PC-9 (cell line): Measurements from ENCODE around the gene CDKN1C. TPM values are rescaled to one million over a fixed set of nuclear protein-coding genes. Genes with fewer than 3 reads are reported as not detected.

Experiments used
- BruUV-seq: library from RNA; stranded (reverse); fragments of 400-500 nt; replicated peaks from 2 replicates; lab custom pipeline; 2021; lab: Mats Ljungman, UMichigan
- CTCF ChIA-PET: fragments of 300-600 bp; sonication (Branson Sonifier 250); formaldehyde crosslinking; loops from one replicate; lab custom pipeline; 2022; ENCODE audit warnings: antibody characterized with exemption; lab: Charles Lee
- POLR2A ChIA-PET: fragments of 300-600 bp; sonication (Branson Sonifier 250); formaldehyde crosslinking; loops from one replicate; lab custom pipeline; 2022; ENCODE audit warnings: antibody characterized with exemption; ENCODE audit not compliant: unreplicated experiment; lab: Charles Lee
- DNase-seq, 2 experiments: peaks; one replicate each; pipeline versions ENCODE4 v3.0.0 to v3.0.0-alpha.2; 2015 to 2022; ENCODE audit warnings: mixed read lengths in 1 of 2
- H2AFZ ChIP-seq: fragments of 200-600 bp; sonication (generic); 2 replicates; pipeline ENCODE4 v1.8.1; 2017; ENCODE audit warnings: antibody characterized with exemption
- H3F3A ChIP-seq: fragments of 200-600 bp; sonication (generic); 2 replicates; pipeline ENCODE4 v1.8.1; 2017; ENCODE audit warnings: antibody characterized with exemption, mild to moderate bottlenecking, low read depth; ENCODE audit not compliant: insufficient read depth
- H3K27ac ChIP-seq: fragments of 200-600 bp; sonication (generic); 2 replicates; pipeline ENCODE4 v1.6.1; 2016; ENCODE audit warnings: mixed run types
- H3K27me3 ChIP-seq: fragments of 200-600 bp; sonication (generic); 2 replicates; pipeline ENCODE4 v1.6.1; 2016; ENCODE audit warnings: low read depth, mixed run types; ENCODE audit not compliant: insufficient read depth
- H3K36me3 ChIP-seq: fragments of 200-600 bp; sonication (generic); 2 replicates; pipeline ENCODE4 v1.6.1; 2016; ENCODE audit warnings: low read depth, mixed run types
- H3K4me1 ChIP-seq: fragments of 200-600 bp; sonication (generic); replicated peaks from 2 replicates; pipeline ENCODE4 v1.6.1; 2016; ENCODE audit warnings: mixed run types; ENCODE audit not compliant: insufficient read depth
- H3K4me2 ChIP-seq: fragments of 200-600 bp; sonication (generic); 2 replicates; pipeline ENCODE4 v1.6.1; 2017; ENCODE audit warnings: mixed run types
- H3K4me3 ChIP-seq: fragments of 200-600 bp; sonication (generic); 2 replicates; pipeline ENCODE4 v1.6.1; 2016; ENCODE audit warnings: mixed run types
- H3K79me2 ChIP-seq: fragments of 200-600 bp; sonication (generic); 2 replicates; pipeline ENCODE4 v1.6.1; 2017; ENCODE audit warnings: low read depth, mixed run types
- H3K9me2 ChIP-seq: fragments of 200-600 bp; sonication (generic); 2 replicates; pipeline ENCODE4 v1.8.1; 2017; ENCODE audit warnings: mild to moderate bottlenecking; ENCODE audit not compliant: insufficient read depth
- H3K9me3 ChIP-seq: fragments of 200-600 bp; sonication (generic); 2 replicates; pipeline ENCODE4 v1.8.1; 2016; ENCODE audit warnings: low read depth; ENCODE audit not compliant: insufficient read depth
- H4K20me1 ChIP-seq: fragments of 200-600 bp; sonication (generic); 2 replicates; pipeline ENCODE4 v1.8.1; 2017; ENCODE audit not compliant: insufficient read depth
- CTCF ChIP-seq: fragments of 200-600 bp; sonication (generic); conservative IDR thresholded peaks from 2 replicates; pipeline ENCODE4 v1.6.1; 2017; ENCODE audit warnings: mixed run types, antibody characterized with exemption, mild to moderate bottlenecking, moderate library complexity
- EZH2 ChIP-seq: fragments of 200-600 bp; sonication (generic); IDR thresholded peaks from 2 replicates; pipeline ENCODE4 v1.8.0; 2017; ENCODE audit warnings: antibody characterized with exemption, low read depth
- intact Hi-C: fragments of 100-400 bp; cut with micrococcal nuclease; formaldehyde crosslinking; loops from one replicate; pipeline ENCODE4 v1.10.0; 2022; ENCODE audit not compliant: unreplicated experiment
- total RNA-seq: library from RNA; stranded (reverse); gene quantifications from 2 replicates; pipeline ENCODE4 v1.2.3, GENCODE V29; 2021

Gene CDKN1C
- total RNA-seq, 1 experiment from 2014 or later, result 5.1 TPM

- TF ChIP-seq CTCF (no peak), EZH2 (no peak)
- intact Hi-C loops, result loop anchor here (5.0 kb wide), 2 partner anchors 62 to 518 kb away; no protein-coding TSS in a partner anchor
- H3F3A ChIP-seq, result 0 out of 2 replicates have a peak, but pooled peaks cover 3% of the 10 kb centered on the region
- H3K79me2 ChIP-seq, result no peaks in the 10 kb centered on the region
- no peak overlapping the region for H3K4me2 ChIP-seq
- no peak for DNase-seq
- H3K4me1 ChIP-seq, result peaks cover 8% of the 10 kb centered on the region; the same call in 1 of the 2 replicates
- no peaks in the 10 kb centered on the region for H4K20me1 ChIP-seq
- H3K4me3 ChIP-seq, result no peak overlapping the region
- BruUV-seq, result no TSS peak
- H3K27ac ChIP-seq, result no peak overlapping the region
- ChIA-PET POLR2A (no interaction called here), CTCF (interaction anchor here (1.0 kb wide), 1 partner anchor 357 kb away, joined by 3 read pairs; no protein-coding TSS in a partner anchor)
- H3K9me2 ChIP-seq, result no peaks in the 10 kb centered on the region
- no peak overlapping the region for H2AFZ ChIP-seq
- H3K9me3 ChIP-seq, result no peaks in the 10 kb centered on the region
- H3K36me3 ChIP-seq, result no peaks in the 10 kb centered on the region
- H3K27me3 ChIP-seq, result no peaks in the 10 kb centered on the region
Measured at GRCh38 chr11:2889362-2890273, 4.0 kb upstream of the CDKN1C start.

DNA sequence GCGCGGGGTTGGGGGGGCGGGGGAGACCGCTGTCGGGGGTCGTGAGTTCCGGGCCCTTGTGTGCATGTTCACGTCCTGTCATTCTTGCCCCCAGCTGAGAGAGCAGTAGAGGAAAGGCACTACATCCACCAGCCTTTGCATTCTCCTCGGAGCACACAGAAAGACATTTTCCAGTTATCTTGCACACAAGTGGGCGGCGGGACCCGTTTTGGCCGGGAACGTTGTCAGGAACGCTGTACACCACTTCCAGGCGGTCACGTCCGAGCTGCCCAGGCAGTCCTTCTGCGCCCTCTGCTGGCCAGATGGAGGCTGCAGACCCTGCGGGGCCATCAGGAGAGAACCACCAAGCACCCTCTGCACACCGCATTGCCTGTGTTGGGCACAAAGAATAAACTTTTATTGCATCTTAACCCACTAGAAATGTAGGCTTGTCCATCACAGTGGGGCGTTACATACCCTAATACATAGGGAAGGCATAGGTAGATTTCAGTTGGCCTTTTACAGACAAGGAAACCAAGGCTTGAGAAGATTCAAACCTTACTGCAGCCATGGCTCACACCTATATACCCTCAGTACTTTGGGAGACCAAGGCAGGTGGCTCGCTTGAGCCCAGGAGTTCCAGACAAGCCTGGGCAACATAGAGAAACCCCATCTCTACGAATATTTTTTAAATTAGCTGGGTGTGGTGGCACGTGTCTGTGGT lies 2.8 kb upstream of the CDKN1C start:
- Histone ChIP-seq H3K9me3 (no peaks in the 10 kb centered on the region), H2AFZ (no peak overlapping the region), H3K4me1 (peaks cover 8% of the 10 kb centered on the region; the same call in 1 of the 2 replicates), H3K36me3 (no peaks in the 10 kb centered on the region), H3K27me3 (no peaks in the 10 kb centered on the region), H4K20me1 (no peaks in the 10 kb centered on the region), H3K4me2 (no peak overlapping the region), H3K79me2 (no peaks in the 10 kb centered on the region), H3K27ac (no peak overlapping the region), H3K9me2 (no peaks in the 10 kb centered on the region), H3K4me3 (no peak overlapping the region), H3F3A (no peaks in the 10 kb centered on the region)
- CTCF ChIA-PET, result interaction anchor here (0.6 to 1.7 kb wide), 5 partner anchors 41 to 355 kb away, joined by 4 to 11 read pairs (median 9); no protein-coding TSS in a partner anchor
- no TSS peak for BruUV-seq
- TF ChIP-seq EZH2, result no peak
- peak; percentile 85 for TF ChIP-seq CTCF
- intact Hi-C loops, result loop anchor here (5.0 kb wide), 2 partner anchors 61 to 519 kb away; no protein-coding TSS in a partner anchor
- POLR2A ChIA-PET, result no interaction called here
- peak; percentile 59 to 82 for DNase-seq
